Measurements from ENCODE around the gene ADORA2A. TPM values are rescaled to one million over a fixed set of nuclear protein-coding genes. Genes with fewer than 3 reads are reported as not detected.

ADORA2A gene
- total RNA-seq, 1 experiment from 2014 or later = 3.6 TPM

- Histone ChIP-seq H2AFZ (ENCODE audit: low read depth, low read length, poor library complexity, severe bottlenecking) (no peak overlapping the region), H4K20me1 (ENCODE audit: insufficient read depth) (no peaks in the 10 kb centered on the region), H3K27me3 (ENCODE audit: insufficient read depth, low read length) (no peaks in the 10 kb centered on the region), H3K9me3 (ENCODE audit: control insufficient read depth in 1 of 2, insufficient read depth in 1 of 2, low read depth in 1 of 2, low read length in 2 of 2) (no peaks in the 10 kb centered on the region), H3K9me2 (ENCODE audit: insufficient read depth) (no peaks in the 10 kb centered on the region), H3K4me2 (ENCODE audit: low read length) (no peak overlapping the region), H3K4me1 (ENCODE audit: control insufficient read depth in 1 of 2, insufficient read depth in 2 of 2, low read length in 2 of 2) (peaks cover 0 to 14% of the 10 kb centered on the region in 2 experiments; a peak in 2 of 4 replicates), H3K9ac (ENCODE audit: low read length) (no peak overlapping the region), H3K4me3 (replicated peaks in 1 of 2; ENCODE audit: low read depth in 1 of 2, low read length in 2 of 2) (no peak overlapping the region), H3K79me2 (ENCODE audit: insufficient read depth, low read length) (no peaks in the 10 kb centered on the region), H3K36me3 (ENCODE audit: control insufficient read depth in 1 of 2, insufficient read depth in 2 of 2, low read length in 2 of 2) (no peaks in the 10 kb centered on the region), H3K27ac (ENCODE audit: low read depth, low read length) (no peak overlapping the region)
- no peak for TF ChIP-seq ATF3 (IDR thresholded peaks at IDR 0.05)
- TF ChIP-seq ZFX (IDR thresholded peaks at IDR 0.05) = no peak
- no peak for TF ChIP-seq CBX3 (IDR thresholded peaks at IDR 0.05; ENCODE audit: low read depth)
- no peak for TF ChIP-seq REST (IDR thresholded peaks at IDR 0.05; ENCODE audit: low read depth)
- no peak for TF ChIP-seq MAX (IDR thresholded peaks at IDR 0.05)
- TF ChIP-seq ELF1 (IDR thresholded peaks at IDR 0.05; ENCODE audit: borderline replicate concordance, low read depth) = no peak
- BruUV-seq (replicated peaks) = no TSS peak
- DNase-seq (ENCODE audit: low read depth, low spot score) (no peak), ATAC-seq (no peak)
- CTCF ChIA-PET = interaction anchor here (1.0 kb wide), 1 partner anchor 541 kb away, joined by 3 read pairs; the partner anchor contains the start of gene MIF
- intact Hi-C loops (cut with micrococcal nuclease) = no loop called here
- POLR2A ChIA-PET = no interaction called here
- RAD21 ChIA-PET (ENCODE audit: low non-redundant PET in 1 of 2, low total read pairs in 2 of 2, uncharacterized antibody in 2 of 2, unreplicated experiment in 2 of 2) = interaction anchor here in 1 of 2 experiments (0.5 kb wide), 1 partner anchor 34 kb away, joined by 3 read pairs; no protein-coding TSS in a partner anchor
Observed at GRCh38 chr22:24435323-24435645, 7.9 kb downstream of the ADORA2A start.
